ENCODE measurements around the gene EGLN2.
"Not testable (repeated sequence)": the region's sequence is repeated elsewhere in the genome, so short reads cannot be mapped to it uniquely, and the experiment has no call there.

The EGLN2 gene

DNA sequence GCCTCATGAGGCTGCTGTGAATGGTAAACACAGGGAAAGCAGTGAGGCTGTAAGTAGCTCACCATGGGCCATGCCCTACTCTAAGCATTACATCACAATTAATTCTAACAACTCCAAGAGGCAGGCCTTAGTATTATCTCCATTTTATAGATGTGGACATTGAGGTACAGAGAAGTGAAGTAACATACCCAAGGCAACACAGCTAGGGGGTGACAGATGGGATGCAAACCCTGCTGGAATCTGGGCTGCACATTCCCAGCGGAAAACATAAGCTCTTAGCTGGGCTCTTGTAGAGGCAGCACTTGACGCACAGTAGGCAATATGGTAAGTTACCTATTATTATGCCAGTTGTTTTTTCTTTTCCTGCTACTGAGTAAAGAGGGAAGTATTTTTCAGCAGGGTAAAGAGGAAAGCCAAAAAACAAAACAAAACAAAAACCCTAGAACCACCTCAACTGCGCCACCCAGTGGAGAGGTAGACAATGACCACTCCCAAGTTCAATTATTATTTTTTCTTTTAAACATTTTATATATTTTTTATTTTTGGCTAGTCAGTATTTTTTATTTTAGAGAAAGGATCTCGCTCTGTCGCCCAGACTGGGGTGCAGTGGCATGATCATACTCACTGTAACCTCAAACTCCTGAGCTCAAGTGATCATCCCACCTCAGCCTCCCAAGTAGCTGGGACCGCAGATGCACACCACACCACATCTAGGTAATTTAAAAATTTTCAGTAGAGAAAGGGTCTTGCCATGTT, 20.7 kb downstream of the EGLN2 start:
- peak; percentile 69 for DNase-seq (ENCODE audit: low read depth)

GRCh38 chr19:40822161-40822560, 23.2 kb downstream of the EGLN2 start:
- DNase-seq (ENCODE audit: low read depth): no peak

DNA sequence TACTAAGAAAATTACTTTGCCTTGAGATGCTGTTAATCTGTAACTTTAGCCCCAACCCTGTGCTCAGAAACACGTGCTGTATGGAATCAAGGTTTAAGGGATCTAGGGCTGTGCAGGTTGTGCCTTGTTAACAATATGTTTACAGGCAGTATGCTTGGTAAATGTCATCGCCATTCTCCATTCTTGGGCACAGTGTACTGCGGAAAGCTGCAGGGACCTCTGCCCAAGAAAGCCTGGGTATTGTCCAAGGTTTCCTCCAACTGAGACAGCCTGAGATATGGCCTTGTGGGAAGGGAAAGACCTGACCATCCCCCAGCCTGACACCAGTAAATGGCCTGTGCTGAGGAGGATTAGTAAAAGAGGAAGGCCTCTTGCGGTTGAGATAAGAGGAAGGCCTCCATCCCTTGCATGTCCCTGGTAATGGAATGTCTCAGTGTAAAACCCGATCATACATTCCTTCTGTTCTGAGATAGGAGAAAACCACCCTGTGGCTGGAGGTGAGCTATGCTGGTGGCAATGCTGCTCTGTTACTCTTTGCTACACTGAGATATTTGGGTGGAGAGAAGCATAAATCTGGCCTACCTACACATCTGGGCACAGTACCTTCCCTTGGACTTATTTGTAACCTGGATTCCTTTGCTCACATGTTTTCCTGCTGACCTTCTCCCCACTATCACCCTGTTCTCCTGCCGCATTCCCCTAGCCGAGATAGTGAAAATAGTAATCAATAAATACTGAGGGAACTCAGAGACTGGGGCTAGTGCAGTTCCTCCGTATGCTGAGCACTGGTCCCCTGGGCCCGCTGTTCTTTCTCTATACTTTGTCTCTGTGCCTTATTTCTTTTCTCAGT, 23.9 kb downstream of the EGLN2 start:
- DNase-seq (ENCODE audit: low read depth): not testable (repeated sequence)

GRCh38 chr19:40824916-40825315, 25.9 kb downstream of the EGLN2 start:
- not testable (repeated sequence) for DNase-seq (ENCODE audit: low read depth)

DNA sequence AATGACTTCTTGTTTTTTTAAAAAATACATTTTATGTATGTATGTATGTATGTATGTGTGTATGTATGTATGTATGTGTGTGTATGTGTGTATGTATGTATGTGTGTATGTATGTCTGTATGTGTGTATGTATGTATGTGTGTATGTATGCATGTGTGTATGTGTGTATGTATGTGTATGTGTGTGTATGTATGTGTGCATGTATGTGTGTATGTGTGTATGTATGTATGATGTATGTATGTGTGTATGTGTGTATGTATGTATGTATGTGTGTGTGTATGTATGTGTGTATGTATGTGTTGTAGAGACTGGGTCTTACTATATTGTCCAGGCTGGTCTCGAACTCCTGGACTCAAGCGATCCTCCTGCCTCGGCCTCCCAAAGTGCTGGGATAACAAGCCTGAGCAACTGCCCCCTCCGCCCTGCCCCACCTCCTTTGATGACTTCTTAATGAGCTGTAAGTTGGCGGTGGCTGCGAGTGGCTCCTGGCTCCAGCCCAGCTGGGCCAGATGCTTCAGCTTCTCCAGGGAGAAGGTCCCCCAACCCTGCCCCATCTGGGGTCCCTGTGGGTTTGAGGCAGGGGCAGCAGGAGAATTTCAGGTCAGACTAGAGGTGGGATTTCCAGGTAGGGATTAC, 26.6 kb downstream of the EGLN2 start:
- not testable (repeated sequence) for DNase-seq (ENCODE audit: low read depth)

- DNase-seq (ENCODE audit: low read depth): not testable (repeated sequence)
Observed at GRCh38 chr19:40826312-40826698, 27.3 kb downstream of the EGLN2 start.

GRCh38 chr19:40826699-40827385, 27.9 kb downstream of the EGLN2 start:
- DNase-seq (ENCODE audit: low read depth): not testable (repeated sequence)

DNA sequence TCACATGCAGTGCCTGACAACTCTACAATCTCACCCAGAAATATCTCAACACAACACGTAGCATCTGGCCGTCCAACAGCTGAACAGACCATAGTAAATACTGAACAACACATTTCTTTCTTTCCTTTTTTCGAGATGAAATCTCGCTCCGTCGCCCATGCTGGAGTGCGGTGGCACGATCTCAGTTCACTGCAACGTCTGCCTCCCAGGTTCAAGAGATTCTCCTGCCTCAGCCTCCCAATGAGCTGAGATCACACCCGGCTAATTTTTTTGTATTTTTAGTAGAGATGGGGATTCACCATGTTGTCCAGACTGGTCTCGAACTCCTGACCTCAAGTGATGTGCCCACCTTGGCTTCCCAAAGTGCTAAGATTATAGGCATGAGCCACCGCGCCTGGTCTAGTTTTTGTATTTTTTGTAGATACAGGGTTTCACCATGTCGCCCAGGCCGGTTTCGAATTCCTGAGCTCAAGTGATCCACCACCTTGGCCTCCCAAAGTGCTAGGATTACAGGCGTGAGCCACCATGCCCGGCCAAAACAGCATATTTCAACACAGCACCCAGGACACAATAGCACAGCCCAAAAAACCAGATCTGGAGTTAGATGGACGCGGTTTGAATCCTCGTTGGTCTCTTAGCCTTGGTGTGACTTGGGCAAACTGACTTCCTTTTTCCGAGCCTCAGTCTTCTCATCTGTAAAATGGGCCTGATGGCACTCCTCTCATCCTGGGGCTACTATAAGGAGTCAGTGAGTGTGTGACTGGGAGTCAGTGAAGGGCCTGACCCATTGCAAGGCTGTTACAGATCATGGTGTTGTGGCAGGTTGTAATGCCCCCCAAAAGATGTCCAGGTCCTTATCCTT, 28.6 kb downstream of the EGLN2 start:
- no peak for DNase-seq (ENCODE audit: low read depth)

- no peak for DNase-seq (ENCODE audit: low read depth)
Observed at GRCh38 chr19:40829205-40829604, 30.2 kb downstream of the EGLN2 start.

GRCh38 chr19:40830741-40831140, 31.8 kb downstream of the EGLN2 start:
- not testable (repeated sequence) for DNase-seq (ENCODE audit: low read depth)

- no peak for DNase-seq (ENCODE audit: low read depth)
Observed at GRCh38 chr19:40831502-40832430, 32.8 kb downstream of the EGLN2 start.

DNA sequence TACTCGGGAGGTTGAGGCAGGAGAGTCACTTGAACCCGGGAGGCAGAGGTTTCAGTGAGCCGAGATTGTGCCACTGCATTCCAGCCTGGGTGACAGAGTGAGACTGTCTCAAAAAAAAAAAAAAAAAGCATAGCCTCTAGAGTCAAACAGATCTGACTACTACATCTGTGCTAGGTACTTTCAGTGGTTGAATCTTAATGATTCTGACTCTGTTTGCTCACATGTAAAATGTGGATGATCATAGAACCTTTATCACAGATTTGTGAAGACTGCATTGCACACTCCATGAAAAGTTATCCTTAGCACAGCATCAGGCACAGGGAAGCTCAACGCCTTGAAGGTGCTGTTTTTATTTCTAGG, 33.4 kb downstream of the EGLN2 start:
- not testable (repeated sequence) for DNase-seq (ENCODE audit: low read depth)

DNA sequence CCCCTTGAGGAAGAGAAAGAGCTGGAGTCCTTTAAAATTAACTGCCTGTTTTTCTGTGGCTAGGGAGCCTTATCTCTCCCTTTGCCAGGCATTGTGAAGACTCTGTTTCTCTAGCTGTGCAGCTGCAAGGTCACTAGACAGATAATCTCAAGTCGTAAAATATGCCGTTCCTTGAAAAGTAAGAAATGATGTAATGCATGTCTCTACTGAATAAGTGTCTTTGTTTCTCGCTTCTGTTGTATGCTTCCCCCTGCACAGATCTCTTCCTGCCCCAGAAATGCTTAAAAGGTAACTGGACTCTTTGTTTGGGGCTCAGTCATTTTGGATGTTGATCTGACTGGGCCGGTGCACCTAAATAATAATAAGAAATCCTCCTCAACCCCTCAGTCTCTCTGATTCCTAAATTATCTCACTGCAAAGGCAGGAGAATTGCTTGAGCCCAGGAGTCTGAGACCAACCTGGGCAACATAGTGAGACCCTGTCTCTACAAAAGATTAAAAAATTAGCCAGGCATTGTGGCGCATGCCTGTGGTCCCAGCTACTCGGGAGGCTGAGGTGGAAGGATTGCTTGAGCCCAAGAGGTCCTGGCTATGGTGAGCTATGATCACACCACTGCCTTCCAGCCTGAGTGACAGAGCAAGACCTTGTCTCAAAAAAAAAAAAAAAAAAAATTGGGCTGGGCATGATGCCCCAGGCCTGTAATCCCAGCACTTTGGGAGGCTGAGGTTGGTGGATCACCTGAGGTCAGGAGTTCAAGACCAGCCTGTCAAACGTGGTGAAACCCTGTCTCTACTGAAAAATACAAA, 34.9 kb downstream of the EGLN2 start:
- DNase-seq (ENCODE audit: low read depth): not testable (repeated sequence)

DNA sequence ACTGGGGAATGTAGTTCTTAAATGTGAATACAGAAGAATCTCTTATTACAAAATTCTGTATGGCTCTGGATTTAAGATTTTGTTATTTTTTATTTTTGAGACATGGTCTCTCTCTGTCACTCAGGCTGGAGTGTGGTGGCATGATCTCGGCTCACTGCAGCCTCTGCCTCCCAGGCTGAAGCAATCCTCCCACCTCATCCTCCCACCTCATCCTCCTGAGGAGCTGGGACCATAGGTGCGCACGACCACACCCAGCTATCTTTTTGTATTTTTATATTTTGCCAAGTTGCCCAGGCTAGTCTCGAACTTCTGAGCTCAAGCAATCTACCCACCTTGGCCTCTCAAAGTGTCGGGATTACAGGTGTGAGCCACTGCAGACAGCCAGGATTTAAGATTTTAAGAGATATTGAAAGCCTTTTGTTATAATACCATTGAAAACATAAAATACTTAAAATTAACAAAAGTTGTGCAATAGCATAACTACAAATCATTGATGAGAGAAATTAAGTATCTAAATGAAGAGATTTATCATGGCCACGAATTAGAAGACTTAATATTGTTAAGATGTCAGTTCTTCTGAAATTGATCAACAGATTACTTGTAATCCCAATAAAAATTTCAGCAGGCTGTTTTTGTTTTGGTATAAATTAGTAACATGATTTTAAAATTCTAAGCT, 37.9 kb downstream of the EGLN2 start:
- DNase-seq (ENCODE audit: low read depth): no peak

GRCh38 chr19:40838477-40838876, 39.5 kb downstream of the EGLN2 start:
- DNase-seq (ENCODE audit: low read depth): not testable (repeated sequence)

DNA sequence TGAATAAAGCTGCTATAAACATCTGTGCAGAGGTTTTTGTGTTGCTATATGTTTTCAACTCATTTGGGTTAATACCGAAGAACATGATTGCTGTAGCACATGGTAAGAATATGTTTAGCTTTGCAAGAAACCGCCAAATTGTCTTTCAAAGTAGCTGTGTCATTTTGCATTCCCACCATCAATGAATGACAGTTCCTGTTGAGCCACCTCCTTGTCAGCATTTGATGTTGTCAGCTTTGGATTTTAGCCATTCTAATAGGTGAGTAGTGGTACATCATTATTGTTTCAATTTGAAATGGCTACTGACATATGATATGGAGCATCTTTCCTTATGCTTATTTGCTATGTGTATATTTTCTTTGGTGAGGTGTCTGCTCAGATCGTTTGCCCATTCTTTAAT, 43.0 kb downstream of the EGLN2 start:
- DNase-seq (ENCODE audit: low read depth): not testable (repeated sequence)

DNA sequence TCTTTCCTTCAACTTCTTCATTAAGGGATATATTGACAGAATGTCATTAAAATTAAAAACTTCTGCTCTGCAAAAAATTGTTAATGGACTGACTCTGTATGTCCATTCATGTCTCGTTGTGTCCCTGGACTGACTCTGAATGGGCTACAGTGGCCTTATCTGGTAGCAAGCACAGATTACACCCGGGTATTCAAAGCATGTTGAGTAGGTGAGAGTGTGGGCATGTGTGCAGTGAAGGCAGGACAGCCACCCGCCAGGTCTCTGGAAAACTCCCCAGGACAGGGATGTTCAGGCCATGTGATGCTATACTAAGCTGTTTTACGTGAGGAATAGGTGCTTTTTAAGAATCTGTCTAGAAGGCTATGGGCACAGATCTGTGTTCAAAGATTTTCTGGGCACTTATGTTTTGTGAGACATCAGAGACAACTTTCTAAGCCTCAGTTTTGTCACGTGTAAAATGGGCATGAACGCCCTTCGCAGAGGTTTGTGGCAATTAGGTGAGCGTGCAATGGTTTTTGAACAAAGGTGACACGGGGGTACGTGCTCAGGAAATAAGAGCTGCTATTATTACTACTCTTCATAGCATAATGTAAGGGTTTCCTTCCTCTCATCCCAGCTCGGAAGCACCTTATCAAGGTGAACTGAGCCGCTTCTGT, 44.1 kb downstream of the EGLN2 start:
- not testable (repeated sequence) for DNase-seq (ENCODE audit: low read depth)

DNA sequence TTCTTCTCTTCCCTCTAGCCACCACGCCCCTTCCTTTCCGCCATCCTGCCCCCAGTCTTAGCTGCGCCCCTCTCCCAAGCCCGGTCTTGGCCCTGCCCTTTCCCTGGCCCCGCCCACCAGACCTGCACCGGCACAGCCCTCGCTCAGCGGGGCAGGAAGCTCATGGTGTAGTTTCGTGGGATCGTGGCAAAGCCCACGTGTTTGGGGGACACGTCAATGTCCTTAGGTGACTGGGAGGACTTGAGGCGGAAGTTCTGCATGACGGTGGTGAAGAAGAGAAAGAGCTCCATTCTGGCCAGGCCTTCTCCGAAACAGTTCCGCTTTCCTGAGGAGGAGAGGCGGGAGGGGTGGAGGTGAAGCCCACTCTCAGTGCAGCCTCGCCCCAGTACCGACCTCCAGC, 44.7 kb downstream of the EGLN2 start:
- peak; percentile 64 for DNase-seq (ENCODE audit: low read depth)
